Stimulated activated CD4-positive, alpha-beta T cell treated with anti-CD3 and anti-CD28 coated beads, Interleukin-4, amount 100 ng/mL, for 1 hour (primary cell): ENCODE results near the gene TGFBRAP1.
A peak's percentile ranks its signal among the peaks of the same experiment; 100 is the strongest.

Experiments
- DNase-seq: peaks from one replicate; pipeline ENCODE4 v3.0.0-alpha.2; 2020

The TGFBRAP1 gene

DNA sequence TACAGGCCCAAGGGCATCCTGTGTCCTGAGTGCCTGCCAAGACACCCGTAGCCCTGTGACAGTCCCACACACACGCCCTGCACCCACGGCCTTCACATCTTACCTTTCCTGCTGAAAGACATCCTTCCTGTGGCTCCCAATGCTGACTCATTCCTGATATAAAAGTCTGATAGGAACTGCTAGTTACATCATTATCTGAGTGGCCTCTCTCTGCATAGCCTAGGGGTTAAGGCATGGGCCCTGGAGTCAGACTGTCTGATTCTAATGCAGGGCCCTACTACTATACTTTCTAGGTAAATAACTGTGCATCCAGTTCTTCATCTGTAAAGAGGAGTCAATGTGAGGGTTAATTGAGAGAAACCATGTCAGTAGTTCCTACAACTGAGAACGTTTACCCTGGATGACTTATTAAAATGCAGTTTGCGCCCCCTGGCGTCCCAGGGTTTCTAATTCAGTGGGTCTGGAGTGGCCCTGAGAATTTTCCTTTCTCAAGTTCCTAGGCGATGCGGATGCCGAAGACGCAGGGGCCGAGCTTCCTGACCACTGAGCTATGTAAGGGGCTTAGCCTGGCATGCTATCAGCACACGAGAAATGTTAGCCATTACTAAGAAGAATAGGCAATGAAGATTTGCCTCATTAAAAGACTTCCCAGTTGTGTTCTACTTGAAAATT lies 94.0 kb downstream of the TGFBRAP1 start:
- peak; percentile 72 for DNase-seq

DNA sequence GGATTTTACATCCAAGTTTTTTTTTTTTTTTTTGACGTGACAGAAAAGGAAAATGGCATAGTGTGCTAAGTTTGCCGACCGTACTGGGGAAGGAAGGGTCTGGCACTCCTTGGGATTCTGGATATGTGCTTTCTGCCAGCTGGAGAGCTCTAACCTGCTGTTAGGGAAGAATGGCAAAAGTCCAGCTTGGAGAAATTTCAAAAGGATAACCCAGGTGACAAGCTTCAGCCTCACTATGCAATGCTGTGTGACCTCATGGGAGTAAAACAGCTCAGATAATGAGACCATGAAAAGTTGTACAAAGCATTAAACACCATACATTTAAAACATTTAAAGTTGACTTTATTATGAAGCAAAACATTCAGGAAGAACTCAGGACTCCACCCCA lies 98.3 kb downstream of the TGFBRAP1 start:
- DNase-seq: no peak

DNA sequence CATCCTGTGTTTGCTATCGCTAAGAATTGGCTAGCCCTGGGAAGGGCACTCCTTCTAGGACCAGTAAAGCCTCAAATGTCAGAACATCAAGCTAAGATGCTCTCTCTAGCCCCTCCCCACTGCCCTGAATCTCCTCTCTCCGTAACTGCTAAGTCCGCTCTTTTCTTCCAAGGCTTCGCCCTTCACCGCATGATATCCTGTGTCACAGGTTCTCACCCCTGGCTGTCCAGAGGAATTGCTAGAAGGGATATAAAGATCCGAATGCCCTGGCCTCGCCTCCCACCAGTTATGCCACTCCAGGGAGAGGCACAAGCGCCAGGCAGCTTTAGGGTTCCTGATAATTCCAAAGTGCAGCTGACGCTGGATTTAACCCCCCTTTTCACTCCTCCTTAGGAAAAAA lies 105.1 kb downstream of the TGFBRAP1 start:
- DNase-seq: no peak

DNA sequence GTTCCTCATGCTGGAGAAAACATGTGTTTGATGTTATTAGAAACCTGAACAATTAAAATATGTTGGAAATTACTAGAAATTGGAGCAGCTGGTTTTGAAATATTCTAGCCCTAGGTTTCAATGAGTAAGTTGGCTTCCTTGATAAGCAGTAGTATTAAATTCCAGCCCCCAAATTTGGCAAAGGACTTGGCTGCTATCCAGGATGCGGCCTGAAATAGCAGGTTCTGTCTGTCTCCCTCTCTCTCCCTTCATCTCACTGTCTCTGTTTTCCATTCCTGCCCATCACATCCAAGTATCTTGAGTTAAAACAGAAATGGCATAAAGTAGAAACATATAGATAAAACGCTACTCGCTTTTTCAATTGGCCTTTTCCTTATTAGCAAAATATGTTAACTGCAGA lies 108.9 kb downstream of the TGFBRAP1 start:
- no peak for DNase-seq

GRCh38 chr2:105215586-105216192 lies 113.8 kb downstream of the TGFBRAP1 start:
- DNase-seq: no peak
